Stimulated activated CD4-positive, alpha-beta T cell treated with anti-CD3 and anti-CD28 coated beads, Interleukin-12 subunit alpha, Interleukin-12 subunit beta, amount 100 ng/mL, for 24 hours (primary cell): Measurements from ENCODE around the gene SNED1.
A peak's percentile ranks its signal among the peaks of the same experiment; 100 is the strongest.

Experiments
- DNase-seq, 2 experiments: peaks; one replicate each; pipeline ENCODE4 v3.0.0-alpha.2; 2020; ENCODE audit warnings: low read depth in 2 of 2

SNED1 gene

GRCh38 chr2:241029599-241030332, 31.3 kb downstream of the SNED1 start:
- DNase-seq = no peak

GRCh38 chr2:241030333-241030680, 31.9 kb downstream of the SNED1 start:
- DNase-seq = no peak

- DNase-seq = no peak
These were observed 32.5 kb downstream of the SNED1 start for GRCh38 chr2:241030883-241031282.

GRCh38 chr2:241031436-241032165, 33.2 kb downstream of the SNED1 start:
- no peak for DNase-seq

- no peak for DNase-seq
These were observed 35.0 kb downstream of the SNED1 start for GRCh38 chr2:241033336-241033987.

GRCh38 chr2:241033994-241034393, 35.6 kb downstream of the SNED1 start:
- no peak for DNase-seq

GRCh38 chr2:241034490-241035141, 36.2 kb downstream of the SNED1 start:
- no peak for DNase-seq

- DNase-seq = no peak
These were observed 36.9 kb downstream of the SNED1 start for GRCh38 chr2:241035142-241035817.

GRCh38 chr2:241035818-241036396, 37.5 kb downstream of the SNED1 start:
- DNase-seq = no peak

- peak in 1 of 2 experiments; percentile 34 for DNase-seq
These were observed 38.1 kb downstream of the SNED1 start for GRCh38 chr2:241036397-241036963.

- DNase-seq = no peak
These were observed 38.6 kb downstream of the SNED1 start for GRCh38 chr2:241036964-241037421.

GRCh38 chr2:241037498-241037897, 39.1 kb downstream of the SNED1 start:
- DNase-seq = no peak

- DNase-seq = no peak
These were observed 40.2 kb downstream of the SNED1 start for GRCh38 chr2:241038374-241039180.

- DNase-seq = no peak
These were observed 41.0 kb downstream of the SNED1 start for GRCh38 chr2:241039416-241039815.

- DNase-seq = no peak
These were observed 41.8 kb downstream of the SNED1 start for GRCh38 chr2:241040081-241040803.

- DNase-seq = no peak
These were observed 43.3 kb downstream of the SNED1 start for GRCh38 chr2:241041589-241042158.

GRCh38 chr2:241043581-241043980, 45.2 kb downstream of the SNED1 start:
- DNase-seq = no peak

GRCh38 chr2:241047253-241048010, 49.0 kb downstream of the SNED1 start:
- DNase-seq = no peak
